Stimulated activated naive CD8-positive, alpha-beta T cell treated with anti-CD3 and anti-CD28 coated beads, Interleukin-15, Interleukin-2, amounts not matched to agents 100 U/mL and 50 U/mL, for 24 hours (primary cell): ENCODE measurements around the gene SRBD1.

Experiments used
- ATAC-seq: fragments of 150-1000 bp; cut with Tn5 transposase; one replicate; pipeline ENCODE4 v1.10.0; 2021
- DNase-seq: peaks from one replicate; pipeline ENCODE4 v3.0.0; 2021

SRBD1 gene

GRCh38 chr2:45545943-45546342, 65.1 kb downstream of the SRBD1 start:
- ATAC-seq (no peak), DNase-seq (no peak)

- ATAC-seq (no peak), DNase-seq (no peak)
Measured at GRCh38 chr2:45543257-45543656, 67.8 kb downstream of the SRBD1 start.

GRCh38 chr2:45542013-45542412, 69.1 kb downstream of the SRBD1 start:
- no peak for DNase-seq
- no peak for ATAC-seq

GRCh38 chr2:45541450-45541849, 69.6 kb downstream of the SRBD1 start:
- DNase-seq (no peak), ATAC-seq (no peak)

- no peak for ATAC-seq
- no peak for DNase-seq
Measured at GRCh38 chr2:45540942-45541341, 70.1 kb downstream of the SRBD1 start.

- ATAC-seq (no peak), DNase-seq (no peak)
Measured at GRCh38 chr2:45533771-45534170, 77.3 kb downstream of the SRBD1 start.

GRCh38 chr2:45532181-45532580, 78.9 kb downstream of the SRBD1 start:
- DNase-seq = no peak
- no peak for ATAC-seq

- DNase-seq = no peak
- no peak for ATAC-seq
Measured at GRCh38 chr2:45524016-45524415, 87.1 kb downstream of the SRBD1 start.

- ATAC-seq (no peak), DNase-seq (no peak)
Measured at GRCh38 chr2:45518546-45518945, 92.5 kb downstream of the SRBD1 start.

- ATAC-seq = no peak
- no peak for DNase-seq
Measured at GRCh38 chr2:45510701-45511420, 100.2 kb downstream of the SRBD1 start.

- no peak for ATAC-seq
- no peak for DNase-seq
Measured at GRCh38 chr2:45506756-45507155, 104.3 kb downstream of the SRBD1 start.

- ATAC-seq (no peak), DNase-seq (no peak)
Measured at GRCh38 chr2:45505138-45505537, 105.9 kb downstream of the SRBD1 start.

GRCh38 chr2:45498661-45499550, 112.2 kb downstream of the SRBD1 start:
- DNase-seq = no peak
- no peak for ATAC-seq

- DNase-seq (peak; percentile 33), ATAC-seq (peak; percentile 89)
Measured at GRCh38 chr2:45497355-45497754, 113.7 kb downstream of the SRBD1 start.

GRCh38 chr2:45496869-45497268, 114.2 kb downstream of the SRBD1 start:
- DNase-seq (no peak), ATAC-seq (no peak)

- ATAC-seq (no peak), DNase-seq (no peak)
Measured at GRCh38 chr2:45494978-45495293, 116.1 kb downstream of the SRBD1 start.

GRCh38 chr2:45494275-45494977, 116.6 kb downstream of the SRBD1 start:
- ATAC-seq (no peak), DNase-seq (no peak)

- ATAC-seq = no peak
- DNase-seq = no peak
Measured at GRCh38 chr2:45484965-45485364, 126.1 kb downstream of the SRBD1 start.

GRCh38 chr2:45483997-45484396, 127.1 kb downstream of the SRBD1 start:
- ATAC-seq (no peak), DNase-seq (no peak)

GRCh38 chr2:45477546-45477945, 133.5 kb downstream of the SRBD1 start:
- no peak for DNase-seq
- ATAC-seq = no peak

GRCh38 chr2:45470531-45470930, 140.5 kb downstream of the SRBD1 start:
- no peak for DNase-seq
- no peak for ATAC-seq

- ATAC-seq = no peak
- DNase-seq = no peak
Measured at GRCh38 chr2:45469314-45470099, 141.6 kb downstream of the SRBD1 start.
